Breast epithelium (tissue), 4 donors: ENCODE results near the gene MRAS. TPM values are rescaled to one million over a fixed set of nuclear protein-coding genes. Genes with fewer than 3 reads are reported as not detected.

Source experiments
- DNase-seq, 2 donors: peaks; one replicate each; pipeline ENCODE4 v3.0.0-alpha.2; 2019; ENCODE audit warnings: low spot score in 2 of 2
- H3K27ac ChIP-seq, 2 donors: fragments of 200-600 bp; sonication (generic) in 1 of 2; one replicate each; pipeline ENCODE4 v1.5.1; 2016 to 2019; ENCODE audit warnings: mild to moderate bottlenecking in 1 of 2
- H3K27me3 ChIP-seq, 2 donors: fragments of 200-600 bp; sonication (generic) in 1 of 2; one replicate each; pipeline versions ENCODE4 v1.5.1 to v1.6.0; 2017 to 2019; ENCODE audit warnings: control low read depth in 1 of 2, mild to moderate bottlenecking in 1 of 2
- H3K36me3 ChIP-seq: fragments of 200-600 bp; one replicate; pipeline ENCODE4 v1.5.1; 2019
- H3K4me1 ChIP-seq, 2 donors: fragments of 200-600 bp; sonication (generic); one replicate each; pipeline ENCODE4 v1.5.1; 2016 to 2019; ENCODE audit warnings: control low read depth in 1 of 2
- H3K4me3 ChIP-seq, 3 donors: fragments of 200-600 bp; sonication (generic); 1 replicate in 2 of 3; 2 replicates in 1 of 3; pipeline ENCODE4 v1.5.1; 2016 to 2019; ENCODE audit warnings: mild to moderate bottlenecking in 3 of 3, moderate library complexity in 2 of 3
- H3K9me3 ChIP-seq, 2 donors: fragments of 200-600 bp; sonication (generic) in 1 of 2; one replicate each; pipeline ENCODE4 v1.5.1; 2016 to 2019; ENCODE audit warnings: control low read depth in 1 of 2
- POLR2A ChIP-seq: fragments of 450-650 bp; IDR thresholded peaks from one replicate; pipeline ENCODE4 v1.6.1; 2016; ENCODE audit warnings: antibody characterized with exemption, mild to moderate bottlenecking, moderate library complexity
- POLR2AphosphoS5 ChIP-seq, 3 donors: sonication (generic); formaldehyde crosslinking; IDR thresholded peaks; one replicate each; pipeline ENCODE4 v1.6.1; 2017; ENCODE audit warnings: antibody characterized with exemption in 3 of 3
- intact Hi-C: fragments of 100-400 bp; cut with DNase I; formaldehyde crosslinking; loops from one replicate; pipeline ENCODE4 v1.15.1; 2023; ENCODE audit warnings: low total_unique reads
- total RNA-seq, 3 donors: library from RNA; depleted of rRNA; stranded (reverse); fragments of >200 nt; gene quantifications; one replicate each; pipeline ENCODE4 v1.1.0, GENCODE V29; 2016
- TF ChIP-seq, protein P1 (sequence below), 3 donors: fragments of 450-650 bp; IDR thresholded peaks; one replicate each; pipeline ENCODE4 v1.5.1; 2016 to 2017; ENCODE audit warnings: antibody characterized with exemption in 3 of 3, mild to moderate bottlenecking in 3 of 3, moderate library complexity in 3 of 3

MRAS gene
- total RNA-seq, 3 donors from 2014 or later = 39.0 to 157 (median 74.8) TPM

- intact Hi-C loops = no loop called here
- H3K36me3 ChIP-seq = no peaks in the 10 kb centered on the region
- TF ChIP-seq POLR2A (no peak), POLR2AphosphoS5 (IDR thresholded peaks at IDR 0.05) (no peak)
- TF ChIP-seq, protein P1, sequence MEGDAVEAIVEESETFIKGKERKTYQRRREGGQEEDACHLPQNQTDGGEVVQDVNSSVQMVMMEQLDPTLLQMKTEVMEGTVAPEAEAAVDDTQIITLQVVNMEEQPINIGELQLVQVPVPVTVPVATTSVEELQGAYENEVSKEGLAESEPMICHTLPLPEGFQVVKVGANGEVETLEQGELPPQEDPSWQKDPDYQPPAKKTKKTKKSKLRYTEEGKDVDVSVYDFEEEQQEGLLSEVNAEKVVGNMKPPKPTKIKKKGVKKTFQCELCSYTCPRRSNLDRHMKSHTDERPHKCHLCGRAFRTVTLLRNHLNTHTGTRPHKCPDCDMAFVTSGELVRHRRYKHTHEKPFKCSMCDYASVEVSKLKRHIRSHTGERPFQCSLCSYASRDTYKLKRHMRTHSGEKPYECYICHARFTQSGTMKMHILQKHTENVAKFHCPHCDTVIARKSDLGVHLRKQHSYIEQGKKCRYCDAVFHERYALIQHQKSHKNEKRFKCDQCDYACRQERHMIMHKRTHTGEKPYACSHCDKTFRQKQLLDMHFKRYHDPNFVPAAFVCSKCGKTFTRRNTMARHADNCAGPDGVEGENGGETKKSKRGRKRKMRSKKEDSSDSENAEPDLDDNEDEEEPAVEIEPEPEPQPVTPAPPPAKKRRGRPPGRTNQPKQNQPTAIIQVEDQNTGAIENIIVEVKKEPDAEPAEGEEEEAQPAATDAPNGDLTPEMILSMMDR (IDR thresholded peaks at IDR 0.05) = no peak
- peaks cover 0 to 3% of the 10 kb centered on the region in 2 donors for H3K27me3 ChIP-seq
- H3K4me3 ChIP-seq = no peak overlapping the region
- no peaks in the 10 kb centered on the region for H3K4me1 ChIP-seq
- DNase-seq = no peak
- no peaks in the 10 kb centered on the region for H3K9me3 ChIP-seq
- H3K27ac ChIP-seq = no peak overlapping the region
These were observed 92.2 kb downstream of the MRAS start for GRCh38 chr3:138440596-138440995.

- H3K9me3 ChIP-seq = no peaks in the 10 kb centered on the region
- no peak for TF ChIP-seq POLR2AphosphoS5 (IDR thresholded peaks at IDR 0.05)
- TF ChIP-seq, protein P1 (IDR thresholded peaks at IDR 0.05) = no peak
- TF ChIP-seq POLR2A = no peak
- no peaks in the 10 kb centered on the region for H3K27me3 ChIP-seq
- DNase-seq = no peak
- no peak overlapping the region for H3K4me3 ChIP-seq
- H3K36me3 ChIP-seq = no peaks in the 10 kb centered on the region
- no peaks in the 10 kb centered on the region for H3K4me1 ChIP-seq
- intact Hi-C loops = no loop called here
- H3K27ac ChIP-seq = no peak overlapping the region
These were observed 92.9 kb downstream of the MRAS start for GRCh38 chr3:138441256-138441655.

- no peaks in the 10 kb centered on the region for H3K27me3 ChIP-seq
- no peak for DNase-seq
- H3K4me1 ChIP-seq = no peaks in the 10 kb centered on the region
- H3K4me3 ChIP-seq = no peak overlapping the region
- TF ChIP-seq, protein P1 (IDR thresholded peaks at IDR 0.05) = no peak
- TF ChIP-seq POLR2AphosphoS5 (IDR thresholded peaks at IDR 0.05) (no peak), POLR2A (no peak)
- H3K36me3 ChIP-seq = no peaks in the 10 kb centered on the region
- intact Hi-C loops = no loop called here
- no peak overlapping the region for H3K27ac ChIP-seq
- H3K9me3 ChIP-seq = no peaks in the 10 kb centered on the region
These were observed 93.4 kb downstream of the MRAS start for GRCh38 chr3:138441742-138442141.

- no peak for DNase-seq
- Histone ChIP-seq H3K4me1 (no peaks in the 10 kb centered on the region), H3K27ac (no peak overlapping the region), H3K36me3 (no peaks in the 10 kb centered on the region), H3K27me3 (no peaks in the 10 kb centered on the region), H3K9me3 (no peaks in the 10 kb centered on the region), H3K4me3 (no peak overlapping the region)
- no peak for TF ChIP-seq POLR2A
- TF ChIP-seq POLR2AphosphoS5 (IDR thresholded peaks at IDR 0.05) = no peak
- TF ChIP-seq, protein P1 (IDR thresholded peaks at IDR 0.05) = no peak
- intact Hi-C loops = no loop called here
These were observed 94.1 kb downstream of the MRAS start for GRCh38 chr3:138442433-138442832.

DNA sequence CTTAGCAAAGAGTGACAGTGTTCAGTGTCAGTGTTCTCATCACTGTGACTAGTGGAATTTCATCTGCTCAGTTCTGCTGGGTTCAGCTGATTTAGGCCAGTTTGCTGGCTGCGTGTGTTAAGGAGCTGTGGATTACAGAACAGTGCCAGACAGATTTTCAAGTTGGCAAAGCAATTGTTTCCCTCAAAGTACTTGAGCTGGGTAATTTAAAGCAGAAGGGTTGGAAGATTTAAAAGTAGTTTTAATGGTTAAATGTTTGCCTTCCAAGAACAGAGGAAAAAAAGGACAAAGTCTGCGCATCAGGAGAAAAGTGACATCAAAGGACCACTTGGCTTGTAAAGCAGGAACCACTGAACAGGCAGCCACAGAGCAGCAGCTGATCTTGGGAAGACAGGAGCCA is 94.7 kb downstream of the MRAS start:
- no peak overlapping the region for H3K4me3 ChIP-seq
- DNase-seq = no peak
- H3K27ac ChIP-seq = no peak overlapping the region
- no peaks in the 10 kb centered on the region for H3K9me3 ChIP-seq
- no peaks in the 10 kb centered on the region for H3K27me3 ChIP-seq
- no peaks in the 10 kb centered on the region for H3K36me3 ChIP-seq
- intact Hi-C loops = no loop called here
- H3K4me1 ChIP-seq = no peaks in the 10 kb centered on the region
- TF ChIP-seq, protein P1 (IDR thresholded peaks at IDR 0.05) = no peak
- TF ChIP-seq POLR2A (no peak), POLR2AphosphoS5 (IDR thresholded peaks at IDR 0.05) (no peak)
